HepG2 (cell line): ENCODE data around the gene IL3RA. TPM values are rescaled to one million over a fixed set of nuclear protein-coding genes. Genes with fewer than 3 reads are reported as not detected.
A peak's percentile ranks its signal among the peaks of the same experiment; 100 is the strongest.

Experiments
- ATAC-seq: fragments of 200-7000 bp; cut with Tn5 transposase; 3 replicates; pipeline ENCODE4 v1.9.1; 2020; ENCODE audit warnings: mild to moderate bottlenecking, moderate library complexity
- BruUV-seq: library from RNA; stranded (reverse); fragments of 400-500 nt; replicated peaks from 2 replicates; lab custom pipeline; 2021; lab: Mats Ljungman, UMichigan
- CTCF ChIA-PET: fragments of 300-600 bp; formaldehyde crosslinking; extraction: SDS; loops from one replicate; lab custom pipeline; 2021; ENCODE audit warnings: low total read pairs, inconsistent platforms, low intra/inter-chr PET ratio; lab: Yijun Ruan, JAX
- POLR2A ChIA-PET: fragments of 350-600 bp; sonication (Branson Sonifier 250); formaldehyde crosslinking; loops from one replicate; lab custom pipeline; 2020; ENCODE audit warnings: antibody characterized with exemption, inconsistent platforms; lab: Yijun Ruan, JAX
- DNase-seq: peaks from one replicate; pipeline ENCODE4 v3.0.0-alpha.2; 2015; ENCODE audit warnings: low spot score
- FAIRE-seq: peaks from 3 replicates; lab custom pipeline; 2011; peaks lifted over from hg19 to GRCh38; lab: Jason Lieb, UNC
- H2AFZ ChIP-seq: one replicate; pipeline ENCODE4 v1.6.1; 2011; ENCODE audit warnings: low read length, inconsistent platforms
- H3K27ac ChIP-seq: fragments of 300-600 bp; 3 replicates; pipeline ENCODE4 v1.8.0; 2011; ENCODE audit warnings: mixed run types, mild to moderate bottlenecking, mixed read lengths, low read length, inconsistent platforms; ENCODE audit not compliant: insufficient read depth; ENCODE audit errors: extremely low read length
- H3K27me3 ChIP-seq, 2 experiments: fragments of 200-600 bp in 1 of 2; 2 replicates in 1 of 2; 3 replicates in 1 of 2; pipeline versions ENCODE4 v1.6.0 to v1.8.0; 2011; ENCODE audit warnings: low read length in 2 of 2, mild to moderate bottlenecking in 2 of 2, moderate library complexity in 2 of 2, inconsistent platforms in 1 of 2; ENCODE audit not compliant: insufficient read depth in 2 of 2, control insufficient read depth in 1 of 2
- H3K36me3 ChIP-seq, 2 experiments: fragments of 200-600 bp in 1 of 2; replicated peaks in 1 of 2; 2 replicates in 1 of 2; 3 replicates in 1 of 2; pipeline versions ENCODE4 v1.5.1 to v1.8.0; 2011; ENCODE audit warnings: low read length in 2 of 2, inconsistent platforms in 1 of 2; ENCODE audit not compliant: insufficient read depth in 2 of 2, control insufficient read depth in 1 of 2
- H3K4me1 ChIP-seq: 2 replicates; pipeline ENCODE4 v1.5.1; 2012; ENCODE audit warnings: low read length, inconsistent platforms; ENCODE audit not compliant: insufficient read depth
- H3K4me2 ChIP-seq: 2 replicates; pipeline ENCODE4 v1.6.0; 2011; ENCODE audit warnings: low read depth, low read length, inconsistent platforms
- H3K4me3 ChIP-seq, 3 experiments: fragments of 200-600 bp in 1 of 3; sonication (generic), shearing (Covaris generic) in 1 of 3; replicated peaks in 1 of 3; 2 replicates each; pipeline ENCODE4 v1.5.1; 2011 to 2016; ENCODE audit warnings: low read length in 3 of 3, inconsistent platforms in 2 of 3, low read depth in 2 of 3, mild to moderate bottlenecking in 2 of 3, control low read depth in 1 of 3, mixed read lengths in 1 of 3; ENCODE audit not compliant: insufficient read depth in 1 of 3
- H3K79me2 ChIP-seq: one replicate; pipeline ENCODE4 v1.6.1; 2011; ENCODE audit warnings: low read length, inconsistent platforms; ENCODE audit not compliant: insufficient read depth
- H3K9ac ChIP-seq: 2 replicates; pipeline ENCODE4 v1.6.0; 2011; ENCODE audit warnings: mild to moderate bottlenecking, low read depth, low read length, inconsistent platforms; ENCODE audit not compliant: insufficient read depth
- H3K9me3 ChIP-seq: 2 replicates; pipeline ENCODE4 v1.5.1; 2012; ENCODE audit warnings: mild to moderate bottlenecking, low read length
- H4K20me1 ChIP-seq: 2 replicates; pipeline ENCODE4 v1.6.0; 2011; ENCODE audit warnings: inconsistent platforms, mild to moderate bottlenecking, low read length, moderate library complexity; ENCODE audit not compliant: insufficient read depth
- AHR ChIP-seq: IDR thresholded peaks from 2 replicates; pipeline ENCODE4 v1.6.1; 2018; ENCODE audit warnings: missing genetic modification reagents, missing compliant biosample characterization
- AKNA ChIP-seq: sonication (generic); formaldehyde crosslinking; IDR thresholded peaks from 2 replicates; pipeline ENCODE4 v1.4.0; 2020; ENCODE audit warnings: missing genetic modification reagents, borderline replicate concordance
- CHCHD3 ChIP-seq: sonication (generic); formaldehyde crosslinking; IDR thresholded peaks from 2 replicates; pipeline ENCODE4 v1.8.0; 2022; ENCODE audit warnings: mild to moderate bottlenecking, missing genetic modification reagents, moderate library complexity
- DNMT3B ChIP-seq: conservative IDR thresholded peaks from 2 replicates; pipeline ENCODE4 v1.6.1; 2016; ENCODE audit warnings: missing biosample characterization, control low read depth
- EEA1 ChIP-seq: sonication (generic); formaldehyde crosslinking; IDR thresholded peaks from 2 replicates; pipeline ENCODE4 v1.5.1; 2020; ENCODE audit warnings: mild to moderate bottlenecking, missing genetic modification reagents, borderline replicate concordance
- FOSL2 ChIP-seq: sonication (generic); formaldehyde crosslinking; IDR thresholded peaks from 2 replicates; pipeline ENCODE4 v1.4.0; 2020; ENCODE audit warnings: missing genetic modification reagents
- FOXK2 ChIP-seq: fragments of 450-650 bp; IDR thresholded peaks from 2 replicates; pipeline ENCODE4 v1.6.1; 2016
- KDM1A ChIP-seq: IDR thresholded peaks from 2 replicates; pipeline ENCODE4 v1.6.1; 2016; ENCODE audit warnings: missing compliant biosample characterization
- MYC ChIP-seq: sonication (generic); formaldehyde crosslinking; IDR thresholded peaks from 2 replicates; pipeline ENCODE4 v1.9.0; 2021; ENCODE audit warnings: missing genetic modification reagents, borderline replicate concordance
- POLR2A ChIP-seq, 2 experiments: IDR thresholded peaks; 2 replicates each; pipeline ENCODE4 v1.6.1; 2011; ENCODE audit warnings: low read depth in 2 of 2, low read length in 2 of 2, mild to moderate bottlenecking in 1 of 2, moderate library complexity in 1 of 2; ENCODE audit not compliant: insufficient read depth in 1 of 2
- RCOR2 ChIP-seq: IDR thresholded peaks from 2 replicates; pipeline ENCODE4 v1.6.1; 2016; ENCODE audit warnings: missing biosample characterization, missing genetic modification reagents
- SUZ12 ChIP-seq: fragments of 150-350 bp; IDR thresholded peaks from 2 replicates; pipeline ENCODE4 v1.6.1; 2014; ENCODE audit warnings: low read depth, low read length
- TRIM24 ChIP-seq: sonication (generic); formaldehyde crosslinking; IDR thresholded peaks from 2 replicates; pipeline ENCODE4 v1.8.0; 2022; ENCODE audit warnings: mild to moderate bottlenecking, missing genetic modification reagents
- ZNF264 ChIP-seq: sonication (generic); formaldehyde crosslinking; IDR thresholded peaks from 2 replicates; pipeline ENCODE4 v1.4.0; 2020; ENCODE audit warnings: missing genetic modification reagents
- ZNF343 ChIP-seq: sonication (generic); formaldehyde crosslinking; IDR thresholded peaks from 2 replicates; pipeline ENCODE4 v1.4.0; 2020; ENCODE audit warnings: mild to moderate bottlenecking, missing genetic modification reagents
- ZNF672 ChIP-seq: sonication (generic); formaldehyde crosslinking; IDR thresholded peaks from 2 replicates; pipeline ENCODE4 v1.8.1; 2022; ENCODE audit warnings: missing genetic modification reagents
- WGBS: methylation state at CpG from one replicate; pipeline ENCODE4 v1.1.6; 2017; ENCODE audit warnings: low lambda C conversion rate; 5-methylcytosine and 5-hydroxymethylcytosine counted together
- in situ Hi-C: cut with HindIII; loops from 2 replicates; pipeline ENCODE4 v1.10.0; 2017; ENCODE audit warnings: low pct_unique_long_range_greater_than_20kb; ENCODE audit not compliant: extremely low pct_ligation_motif_present
- intact Hi-C: fragments of 100-400 bp; cut with micrococcal nuclease; formaldehyde crosslinking; loops from one replicate; pipeline ENCODE4 v1.10.0; 2022; ENCODE audit not compliant: unreplicated experiment
- polyA plus RNA-seq, 8 experiments: library from polyadenylated mRNA; depleted of rRNA in 3 of 8; stranded (reverse) in 7 of 8; unstranded in 1 of 8; fragments of >200 nt; fragmentation: Illumina TruSeq in 4 of 8; extraction: Trizol in 4 of 8; gene quantifications; 2 replicates each; pipeline versions ENCODE4 v1.2.1 to v1.2.3, GENCODE V29; 2011 to 2016; ENCODE audit warnings: low read depth in 4 of 8, missing spikeins in 1 of 8, mixed read lengths in 1 of 8; ENCODE audit not compliant: insufficient read depth in 1 of 8
- total RNA-seq, 5 experiments: library from RNA; depleted of rRNA; stranded (reverse); fragments of >200 nt; fragmentation: Illumina TruSeq; extraction: Trizol; gene quantifications; 2 replicates each; pipeline ENCODE4 v1.2.3, GENCODE V29; 2016; ENCODE audit warnings: low read depth in 1 of 5
- TF ChIP-seq, protein P1 (sequence below): sonication (generic); formaldehyde crosslinking; IDR thresholded peaks from 2 replicates; pipeline ENCODE4 v1.4.0; 2020; ENCODE audit warnings: missing genetic modification reagents
- TF ChIP-seq, protein P2 (sequence below): sonication (generic); formaldehyde crosslinking; IDR thresholded peaks from 2 replicates; pipeline ENCODE4 v1.5.1; 2020; ENCODE audit warnings: missing genetic modification reagents, mild to moderate bottlenecking, borderline replicate concordance

Gene IL3RA
- total and polyA plus RNA-seq, 2 of the 13 experiments (the other 11 are each of a cell fraction or from before 2014, with no cell fraction given): not detected

GRCh38 chrX:1292575-1293290, 43.9 kb upstream of the IL3RA start:
- in situ Hi-C loops: no loop called here
- CTCF ChIA-PET: no interaction called here
- no peak for TF ChIP-seq ZNF672 (CRISPR knock-in tag)
- TF ChIP-seq, protein P1, sequence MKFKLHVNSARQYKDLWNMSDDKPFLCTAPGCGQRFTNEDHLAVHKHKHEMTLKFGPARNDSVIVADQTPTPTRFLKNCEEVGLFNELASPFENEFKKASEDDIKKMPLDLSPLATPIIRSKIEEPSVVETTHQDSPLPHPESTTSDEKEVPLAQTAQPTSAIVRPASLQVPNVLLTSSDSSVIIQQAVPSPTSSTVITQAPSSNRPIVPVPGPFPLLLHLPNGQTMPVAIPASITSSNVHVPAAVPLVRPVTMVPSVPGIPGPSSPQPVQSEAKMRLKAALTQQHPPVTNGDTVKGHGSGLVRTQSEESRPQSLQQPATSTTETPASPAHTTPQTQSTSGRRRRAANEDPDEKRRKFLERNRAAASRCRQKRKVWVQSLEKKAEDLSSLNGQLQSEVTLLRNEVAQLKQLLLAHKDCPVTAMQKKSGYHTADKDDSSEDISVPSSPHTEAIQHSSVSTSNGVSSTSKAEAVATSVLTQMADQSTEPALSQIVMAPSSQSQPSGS (CRISPR knock-in tag): no peak
- no peak for TF ChIP-seq EEA1 (CRISPR knock-in tag)
- no peak for TF ChIP-seq ZNF264 (CRISPR knock-in tag)
- TF ChIP-seq KDM1A: no peak
- no peak for TF ChIP-seq ZNF343
- TF ChIP-seq DNMT3B: no peak
- TF ChIP-seq RCOR2 (CRISPR knock-in tag): no peak
- TF ChIP-seq MYC (CRISPR knock-in tag): no peak
- TF ChIP-seq SUZ12: no peak
- TF ChIP-seq CHCHD3 (CRISPR knock-in tag): no peak
- no peak for TF ChIP-seq AHR (CRISPR knock-in tag)
- no peak for TF ChIP-seq AKNA (CRISPR knock-in tag)
- TF ChIP-seq FOSL2: no peak
- no peak for TF ChIP-seq FOXK2
- TF ChIP-seq POLR2A (IDR thresholded peaks at IDR 0.05; ENCODE audit: insufficient read depth in 1 of 2, low read depth in 2 of 2, low read length in 2 of 2): no peak
- TF ChIP-seq TRIM24: no peak
- TF ChIP-seq, protein P2, sequence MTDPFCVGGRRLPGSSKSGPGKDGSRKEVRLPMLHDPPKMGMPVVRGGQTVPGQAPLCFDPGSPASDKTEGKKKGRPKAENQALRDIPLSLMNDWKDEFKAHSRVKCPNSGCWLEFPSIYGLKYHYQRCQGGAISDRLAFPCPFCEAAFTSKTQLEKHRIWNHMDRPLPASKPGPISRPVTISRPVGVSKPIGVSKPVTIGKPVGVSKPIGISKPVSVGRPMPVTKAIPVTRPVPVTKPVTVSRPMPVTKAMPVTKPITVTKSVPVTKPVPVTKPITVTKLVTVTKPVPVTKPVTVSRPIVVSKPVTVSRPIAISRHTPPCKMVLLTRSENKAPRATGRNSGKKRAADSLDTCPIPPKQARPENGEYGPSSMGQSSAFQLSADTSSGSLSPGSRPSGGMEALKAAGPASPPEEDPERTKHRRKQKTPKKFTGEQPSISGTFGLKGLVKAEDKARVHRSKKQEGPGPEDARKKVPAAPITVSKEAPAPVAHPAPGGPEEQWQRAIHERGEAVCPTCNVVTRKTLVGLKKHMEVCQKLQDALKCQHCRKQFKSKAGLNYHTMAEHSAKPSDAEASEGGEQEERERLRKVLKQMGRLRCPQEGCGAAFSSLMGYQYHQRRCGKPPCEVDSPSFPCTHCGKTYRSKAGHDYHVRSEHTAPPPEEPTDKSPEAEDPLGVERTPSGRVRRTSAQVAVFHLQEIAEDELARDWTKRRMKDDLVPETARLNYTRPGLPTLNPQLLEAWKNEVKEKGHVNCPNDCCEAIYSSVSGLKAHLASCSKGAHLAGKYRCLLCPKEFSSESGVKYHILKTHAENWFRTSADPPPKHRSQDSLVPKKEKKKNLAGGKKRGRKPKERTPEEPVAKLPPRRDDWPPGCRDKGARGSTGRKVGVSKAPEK: no peak

More at GRCh38 chrX:1292575-1293290, 43.9 kb upstream of the IL3RA start:
- no peak overlapping the region for H3K27ac ChIP-seq
- H3K4me1 ChIP-seq: no peaks in the 10 kb centered on the region
- POLR2A ChIA-PET: no interaction called here
- H4K20me1 ChIP-seq: no peaks in the 10 kb centered on the region
- no peak overlapping the region for H3K9ac ChIP-seq
- BruUV-seq: no TSS peak
- H3K9me3 ChIP-seq: no peaks in the 10 kb centered on the region
- no peak overlapping the region for H3K4me2 ChIP-seq
- intact Hi-C loops: no loop called here
- DNase-seq (no peak), ATAC-seq (peak; percentile 20; the same call in 1 of the 3 replicates), FAIRE-seq (no peak)
- H3K79me2 ChIP-seq: no peaks in the 10 kb centered on the region
- no peak overlapping the region for H3K4me3 ChIP-seq
- no peak overlapping the region for H2AFZ ChIP-seq
- H3K27me3 ChIP-seq: no peaks in the 10 kb centered on the region; a peak in 1 of 5 replicates
- WGBS: 28% methylated on average over 6 of the region's 22 CpGs
- no peaks in the 10 kb centered on the region for H3K36me3 ChIP-seq
